G401.6 (cell line): ENCODE data around the gene CAMK2D.

Source experiments
- FAIRE-seq: peaks from 2 replicates; lab custom pipeline; 2012; peaks lifted over from hg19 to GRCh38; lab: Jason Lieb, UNC

Gene CAMK2D

GRCh38 chr4:113682730-113683537 is 78.6 kb downstream of the CAMK2D start:
- FAIRE-seq, result no peak

DNA sequence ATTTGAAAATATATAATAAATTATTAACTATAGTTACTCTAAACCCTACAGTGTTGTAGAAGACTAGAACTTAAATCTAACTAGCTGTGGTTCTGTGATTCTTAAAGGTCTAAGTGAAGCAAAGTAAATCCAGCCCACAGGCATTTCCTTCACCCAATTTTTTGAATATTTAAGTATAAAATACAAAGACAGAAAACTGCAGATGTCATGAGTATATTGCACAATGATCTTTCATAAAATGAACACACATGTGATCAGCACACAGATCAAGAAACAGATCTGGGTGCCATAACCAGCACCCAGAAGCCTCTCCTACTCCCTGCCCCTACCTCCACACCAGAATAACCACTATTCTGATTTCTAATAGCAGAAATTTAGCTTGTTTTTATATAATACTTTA is 82.9 kb downstream of the CAMK2D start:
- FAIRE-seq, result no peak

DNA sequence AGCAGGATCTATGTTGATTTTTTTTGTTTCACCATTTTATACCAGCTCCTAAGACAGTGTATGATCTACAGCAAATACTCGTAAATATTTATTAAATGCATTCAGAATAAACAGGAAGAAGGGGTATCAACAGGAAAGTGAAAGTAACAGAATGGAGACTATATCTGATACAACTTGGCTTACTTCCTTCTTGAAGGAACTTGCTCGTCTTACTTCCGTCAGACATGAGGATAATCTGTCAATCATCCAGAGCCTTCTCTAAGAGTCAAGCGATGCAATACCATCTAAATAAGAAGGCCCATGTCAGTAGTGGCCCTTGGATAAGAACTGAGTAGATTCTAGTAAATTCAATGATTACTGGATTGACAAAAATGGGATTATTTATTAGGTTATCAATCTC is 84.2 kb downstream of the CAMK2D start:
- FAIRE-seq, result no peak

- no peak for FAIRE-seq
These were observed 85.5 kb downstream of the CAMK2D start for GRCh38 chr4:113675731-113676697.

DNA sequence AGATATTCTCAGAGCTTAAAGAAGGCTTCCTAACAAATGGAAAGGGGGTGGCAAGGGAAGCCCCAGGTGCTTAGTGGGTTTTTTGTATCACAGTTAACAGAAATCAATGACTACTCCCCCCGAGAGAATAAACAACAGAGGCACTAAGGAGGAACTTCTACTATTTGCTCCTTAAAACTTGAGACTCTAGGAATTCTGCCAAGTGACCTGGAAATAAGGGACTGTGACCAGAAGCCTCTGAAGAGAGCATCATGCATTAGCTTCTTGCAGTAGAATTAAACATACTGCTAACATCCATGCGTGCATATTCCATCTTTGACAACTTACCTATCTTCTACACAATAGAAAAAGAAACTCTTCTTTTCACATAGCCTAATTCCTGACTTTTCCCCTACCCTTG is 86.8 kb downstream of the CAMK2D start:
- no peak for FAIRE-seq

- no peak for FAIRE-seq
These were observed 87.3 kb downstream of the CAMK2D start for GRCh38 chr4:113674251-113674650.

- no peak for FAIRE-seq
These were observed 88.1 kb downstream of the CAMK2D start for GRCh38 chr4:113673450-113673849.

DNA sequence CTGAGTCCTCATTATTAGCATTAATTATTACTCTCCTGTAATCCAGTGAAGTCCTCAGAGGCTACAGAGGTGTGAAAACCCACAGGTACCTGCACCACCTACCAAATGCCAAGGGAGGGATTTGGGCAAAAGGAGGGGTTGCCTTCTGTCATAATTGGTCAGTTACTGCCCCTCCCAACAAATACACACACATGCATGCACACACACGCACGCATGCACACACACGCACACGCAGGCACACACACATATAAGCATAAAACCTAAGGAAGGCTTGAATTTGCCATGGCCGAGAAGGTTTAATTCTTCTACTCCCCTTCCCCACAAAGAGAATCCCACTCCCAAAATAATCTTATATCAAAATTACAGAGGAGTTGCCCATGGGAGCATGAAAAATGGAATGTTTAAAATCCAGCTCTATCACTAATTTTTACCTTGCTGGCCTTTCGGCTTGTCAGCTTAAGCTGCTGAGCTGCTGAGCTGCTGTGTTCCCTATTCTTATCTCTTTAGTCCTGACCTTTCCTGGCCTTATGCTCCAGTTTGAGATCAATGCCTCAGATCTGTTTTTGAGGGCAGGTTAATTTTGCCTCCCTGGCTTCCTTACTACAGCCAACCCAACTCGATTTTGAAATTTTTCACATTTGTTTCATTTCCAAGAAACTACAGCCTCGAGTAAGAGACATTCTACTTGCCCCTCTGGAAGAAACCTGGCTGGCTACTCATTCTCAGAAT is 95.0 kb downstream of the CAMK2D start:
- FAIRE-seq, result no peak

DNA sequence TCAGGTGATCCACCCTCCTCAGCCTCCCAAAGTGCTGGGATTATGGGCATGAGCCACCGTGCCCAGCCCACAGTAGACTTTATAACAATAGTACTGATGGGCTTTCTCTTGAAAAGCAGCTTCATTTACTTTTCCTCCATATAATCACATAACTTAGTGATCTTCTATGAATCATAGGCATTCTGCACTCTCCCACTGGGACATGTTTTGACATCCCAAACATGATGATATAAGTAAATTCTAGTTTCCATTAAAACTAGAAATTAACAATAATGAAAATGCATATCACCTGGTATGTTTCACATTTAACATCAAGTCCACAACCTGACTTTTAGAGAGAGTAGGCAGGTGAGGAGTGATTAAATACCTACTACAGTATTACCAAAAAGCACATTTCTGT is 96.5 kb downstream of the CAMK2D start:
- FAIRE-seq, result no peak

GRCh38 chr4:113662581-113662980 is 99.0 kb downstream of the CAMK2D start:
- no peak for FAIRE-seq

DNA sequence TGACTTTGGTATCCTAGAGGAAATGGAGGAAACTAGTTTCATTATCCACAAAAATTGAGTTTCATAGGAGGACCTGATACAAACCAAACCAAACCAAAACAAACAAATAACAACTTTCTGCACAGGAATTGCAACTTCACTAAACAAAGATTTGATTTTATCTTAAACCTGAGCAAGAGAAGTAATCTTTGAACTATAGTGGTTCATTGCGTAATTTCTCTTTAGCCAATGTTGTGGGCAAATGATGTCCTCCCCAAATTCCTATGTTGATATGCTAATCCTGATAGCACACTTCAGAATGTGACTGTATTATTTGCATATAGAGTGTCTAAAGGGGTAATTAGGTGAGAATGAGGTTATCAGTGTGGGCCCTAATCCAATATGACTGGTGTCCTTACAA is 102.4 kb downstream of the CAMK2D start:
- no peak for FAIRE-seq

- FAIRE-seq, result peak; percentile 31
These were observed 103.8 kb downstream of the CAMK2D start for GRCh38 chr4:113657586-113658233.

- FAIRE-seq, result no peak
These were observed 107.7 kb downstream of the CAMK2D start for GRCh38 chr4:113653871-113654270.

DNA sequence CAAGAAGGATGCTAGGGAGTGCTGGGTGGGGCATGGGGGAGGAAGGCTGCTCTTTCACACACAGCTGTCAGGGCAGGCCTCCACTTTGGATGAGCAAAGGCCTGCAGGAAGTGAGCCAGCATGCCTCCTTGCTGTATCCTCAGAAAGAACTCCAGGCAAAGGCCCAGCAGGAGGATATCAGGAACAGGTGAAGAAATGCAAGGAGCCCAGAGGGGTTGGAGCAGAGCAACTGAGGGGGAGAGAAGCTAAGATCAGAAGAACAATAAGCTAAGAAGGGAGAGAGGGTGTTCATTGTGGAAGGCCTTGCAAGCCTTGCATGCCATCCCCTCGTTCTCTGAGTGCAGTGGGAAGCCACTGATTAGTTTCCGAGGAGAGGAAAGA is 115.1 kb downstream of the CAMK2D start:
- no peak for FAIRE-seq

- no peak for FAIRE-seq
These were observed 115.6 kb downstream of the CAMK2D start for GRCh38 chr4:113645771-113646441.

GRCh38 chr4:113645288-113645687 is 116.2 kb downstream of the CAMK2D start:
- no peak for FAIRE-seq

GRCh38 chr4:113644398-113644797 is 117.1 kb downstream of the CAMK2D start:
- no peak for FAIRE-seq

DNA sequence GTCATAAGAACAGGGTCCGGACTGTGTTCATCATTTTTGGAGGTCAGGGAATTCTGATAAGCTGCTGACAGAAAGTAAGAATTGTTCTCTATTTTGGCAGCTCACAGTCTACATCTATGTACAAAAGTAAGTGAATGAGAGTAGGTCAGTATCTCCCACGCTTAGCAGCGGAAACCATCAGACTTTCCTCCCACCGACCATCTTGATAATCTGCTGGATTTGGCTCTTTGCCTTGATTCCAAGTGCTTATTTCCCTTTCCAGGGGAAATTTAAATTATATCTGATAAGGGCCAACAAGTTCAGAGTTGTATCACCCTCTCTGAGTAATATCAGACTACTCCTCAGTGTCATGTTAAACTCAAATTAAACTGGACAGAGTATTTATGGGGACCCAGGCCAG is 118.0 kb downstream of the CAMK2D start:
- no peak for FAIRE-seq

GRCh38 chr4:113641025-113641431 is 120.5 kb downstream of the CAMK2D start:
- FAIRE-seq, result no peak

DNA sequence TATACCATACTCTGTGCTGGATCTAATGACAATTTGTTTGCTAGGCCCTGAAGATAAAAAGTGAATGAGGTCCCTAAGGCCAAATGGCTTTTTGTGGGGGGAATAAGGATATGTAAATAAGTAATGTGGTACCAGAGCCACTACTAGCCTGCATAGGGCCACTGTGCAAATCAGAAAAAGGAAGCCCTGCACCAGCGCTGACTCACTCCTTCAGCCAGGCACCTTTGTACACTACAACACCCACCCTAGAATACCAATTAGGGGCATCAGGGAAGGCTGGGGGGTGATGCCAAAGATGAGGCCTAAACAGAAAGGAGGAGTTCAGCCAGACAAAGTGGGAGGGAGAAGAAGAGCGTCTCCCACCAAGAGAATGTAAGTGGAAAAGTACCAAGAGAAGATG is 122.2 kb downstream of the CAMK2D start:
- FAIRE-seq, result no peak

GRCh38 chr4:113638562-113638832 is 123.0 kb downstream of the CAMK2D start:
- no peak for FAIRE-seq
